SK-N-SH treated with all-trans-retinoic acid at 6 μM for 48 hours (cell line): ENCODE data around the gene ANKRD44.

Experiments used
- ATAC-seq: fragments of 200-7000 bp; cut with Tn5 transposase; 3 replicates; pipeline ENCODE4 v1.9.1; 2020; ENCODE audit warnings: mild to moderate bottlenecking, moderate library complexity
- ARNTL ChIP-seq: fragments of 450-650 bp; formaldehyde crosslinking; IDR thresholded peaks from 2 replicates; pipeline ENCODE4 v1.5.0; 2020; ENCODE audit warnings: low read depth, mild to moderate bottlenecking, moderate library complexity, borderline replicate concordance
- BACH2 ChIP-seq: fragments of 250-450 bp; sonication (Bioruptor Pico); IDR thresholded peaks from 2 replicates; pipeline ENCODE4 v1.9.0; 2021; ENCODE audit warnings: mild to moderate bottlenecking, borderline replicate concordance
- CSDC2 ChIP-seq: fragments of 250-450 bp; sonication (Bioruptor Pico); IDR thresholded peaks from 2 replicates; pipeline ENCODE4 v1.5.0; 2020; ENCODE audit warnings: mild to moderate bottlenecking, moderate library complexity
- ESRRG ChIP-seq: fragments of 250-450 bp; sonication (Bioruptor Pico); IDR thresholded peaks from 2 replicates; pipeline ENCODE4 v1.6.1; 2021; ENCODE audit warnings: mild to moderate bottlenecking
- GLIS3 ChIP-seq: fragments of 250-450 bp; sonication (Bioruptor Pico); IDR thresholded peaks from 2 replicates; pipeline ENCODE4 v1.5.0; 2020; ENCODE audit warnings: mild to moderate bottlenecking, moderate library complexity
- ISL1 ChIP-seq: fragments of 250-450 bp; sonication (Bioruptor Pico); IDR thresholded peaks from 2 replicates; pipeline ENCODE4 v2.1.2; 2022; ENCODE audit warnings: mild to moderate bottlenecking, moderate library complexity
- OSR1 ChIP-seq: fragments of 250-450 bp; sonication (Bioruptor Pico); IDR thresholded peaks from 2 replicates; pipeline ENCODE4 v1.8.0; 2022; ENCODE audit warnings: moderate library complexity, mild to moderate bottlenecking, inconsistent platforms
- PPARA ChIP-seq: fragments of 250-450 bp; sonication (Bioruptor Pico); IDR thresholded peaks from 2 replicates; pipeline ENCODE4 v1.5.0; 2020; ENCODE audit warnings: mild to moderate bottlenecking, borderline replicate concordance
- RARB ChIP-seq: fragments of 250-450 bp; sonication (Bioruptor Pico); IDR thresholded peaks from 2 replicates; pipeline ENCODE4 v1.8.0; 2021; ENCODE audit warnings: mild to moderate bottlenecking, moderate library complexity
- SNAI2 ChIP-seq: fragments of 250-450 bp; sonication (Bioruptor Pico); IDR thresholded peaks from 2 replicates; pipeline ENCODE4 v1.5.0; 2020; ENCODE audit warnings: mild to moderate bottlenecking, moderate library complexity
- TOX ChIP-seq: fragments of 250-450 bp; sonication (Bioruptor Pico); IDR thresholded peaks from 2 replicates; pipeline ENCODE4 v1.8.0; 2021; ENCODE audit warnings: mild to moderate bottlenecking, moderate library complexity, borderline replicate concordance
- ZC3H10 ChIP-seq: fragments of 250-450 bp; sonication (Bioruptor Pico); IDR thresholded peaks from 2 replicates; pipeline ENCODE4 v1.5.1; 2021; ENCODE audit warnings: mild to moderate bottlenecking, moderate library complexity
- ZFP3 ChIP-seq: fragments of 250-450 bp; sonication (Bioruptor Pico); IDR thresholded peaks from 2 replicates; pipeline ENCODE4 v1.5.0; 2020; ENCODE audit warnings: mild to moderate bottlenecking, moderate library complexity
- ZFP30 ChIP-seq: fragments of 450-650 bp; formaldehyde crosslinking; IDR thresholded peaks from 2 replicates; pipeline ENCODE4 v1.5.0; 2022; ENCODE audit warnings: mild to moderate bottlenecking, moderate library complexity
- ZNF565 ChIP-seq: fragments of 450-650 bp; formaldehyde crosslinking; conservative IDR thresholded peaks from 2 replicates; pipeline ENCODE4 v1.5.0; 2020; ENCODE audit warnings: low read depth, mild to moderate bottlenecking, moderate library complexity
- ZNF70 ChIP-seq: fragments of 450-650 bp; formaldehyde crosslinking; IDR thresholded peaks from 2 replicates; pipeline ENCODE4 v1.5.0; 2020; ENCODE audit warnings: mild to moderate bottlenecking, moderate library complexity
- ZNF8 ChIP-seq: fragments of 450-650 bp; formaldehyde crosslinking; IDR thresholded peaks from 2 replicates; pipeline ENCODE4 v1.5.0; 2020; ENCODE audit warnings: mild to moderate bottlenecking, moderate library complexity
- TF ChIP-seq, protein P1 (sequence below): fragments of 250-450 bp; sonication (Bioruptor Pico); IDR thresholded peaks from 2 replicates; pipeline ENCODE4 v1.5.1; 2020; ENCODE audit warnings: low read depth, mild to moderate bottlenecking, moderate library complexity
- TF ChIP-seq, protein P2 (sequence below): fragments of 250-450 bp; sonication (Bioruptor Pico); IDR thresholded peaks from 2 replicates; pipeline ENCODE4 v1.5.1; 2021; ENCODE audit warnings: mild to moderate bottlenecking, moderate library complexity
- TF ChIP-seq, protein P3 (sequence below): fragments of 250-450 bp; sonication (Bioruptor Pico); IDR thresholded peaks from 2 replicates; pipeline ENCODE4 v1.8.0; 2020; ENCODE audit warnings: mild to moderate bottlenecking, moderate library complexity, borderline replicate concordance
- TF ChIP-seq, protein P4 (sequence below): fragments of 250-450 bp; sonication (Bioruptor Pico); IDR thresholded peaks from 2 replicates; pipeline ENCODE4 v1.5.0; 2020; ENCODE audit warnings: mild to moderate bottlenecking, moderate library complexity

ANKRD44 gene

DNA sequence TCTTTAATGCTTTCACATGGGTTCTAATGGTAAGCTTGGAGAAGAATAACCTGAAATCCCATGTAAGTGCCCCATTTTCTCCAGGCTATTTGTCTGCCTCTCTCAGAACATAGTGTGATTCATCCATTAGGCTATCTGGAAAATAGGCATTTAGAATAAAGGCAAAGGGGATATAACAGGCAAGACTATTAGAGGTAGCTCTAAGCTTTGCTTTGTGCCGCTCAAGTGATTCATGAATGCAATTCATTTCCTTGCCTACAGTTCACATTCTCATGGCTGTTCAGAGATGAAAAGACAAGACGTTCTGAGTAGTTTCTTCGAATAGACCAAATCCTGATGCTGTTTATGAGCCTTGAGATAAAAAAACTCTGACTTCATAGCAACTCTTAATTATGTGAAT is 101.7 kb downstream of the ANKRD44 start:
- TF ChIP-seq ZNF70 (CRISPR knock-in tag) (no peak), ESRRG (no peak), ISL1 (0 out of 2 replicates have a peak, but pooled peaks have one; percentile 9)
- TF ChIP-seq, protein P1, sequence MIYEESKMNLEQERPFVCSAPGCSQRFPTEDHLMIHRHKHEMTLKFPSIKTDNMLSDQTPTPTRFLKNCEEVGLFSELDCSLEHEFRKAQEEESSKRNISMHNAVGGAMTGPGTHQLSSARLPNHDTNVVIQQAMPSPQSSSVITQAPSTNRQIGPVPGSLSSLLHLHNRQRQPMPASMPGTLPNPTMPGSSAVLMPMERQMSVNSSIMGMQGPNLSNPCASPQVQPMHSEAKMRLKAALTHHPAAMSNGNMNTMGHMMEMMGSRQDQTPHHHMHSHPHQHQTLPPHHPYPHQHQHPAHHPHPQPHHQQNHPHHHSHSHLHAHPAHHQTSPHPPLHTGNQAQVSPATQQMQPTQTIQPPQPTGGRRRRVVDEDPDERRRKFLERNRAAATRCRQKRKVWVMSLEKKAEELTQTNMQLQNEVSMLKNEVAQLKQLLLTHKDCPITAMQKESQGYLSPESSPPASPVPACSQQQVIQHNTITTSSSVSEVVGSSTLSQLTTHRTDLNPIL (CRISPR knock-in tag), result no peak
- ATAC-seq, result no peak

DNA sequence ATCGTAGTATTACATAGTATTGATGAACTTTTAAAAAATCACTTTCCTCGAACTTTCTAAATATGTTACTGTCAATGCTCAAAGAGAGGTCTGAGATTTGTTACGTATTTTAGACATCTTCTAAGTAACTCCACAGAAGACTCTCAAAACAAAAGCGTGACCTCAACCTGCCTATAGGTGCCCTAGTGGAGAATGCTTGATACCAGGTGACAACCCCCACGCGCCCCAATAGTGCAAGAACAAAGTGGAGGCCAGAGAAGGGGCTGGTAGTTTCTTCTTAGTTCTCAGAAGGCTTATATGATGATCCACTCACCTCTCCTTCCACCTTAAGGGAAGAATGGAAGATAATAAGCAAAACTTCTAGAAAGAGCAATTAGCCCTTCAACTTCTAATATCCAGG is 102.6 kb downstream of the ANKRD44 start:
- TF ChIP-seq, protein P2, sequence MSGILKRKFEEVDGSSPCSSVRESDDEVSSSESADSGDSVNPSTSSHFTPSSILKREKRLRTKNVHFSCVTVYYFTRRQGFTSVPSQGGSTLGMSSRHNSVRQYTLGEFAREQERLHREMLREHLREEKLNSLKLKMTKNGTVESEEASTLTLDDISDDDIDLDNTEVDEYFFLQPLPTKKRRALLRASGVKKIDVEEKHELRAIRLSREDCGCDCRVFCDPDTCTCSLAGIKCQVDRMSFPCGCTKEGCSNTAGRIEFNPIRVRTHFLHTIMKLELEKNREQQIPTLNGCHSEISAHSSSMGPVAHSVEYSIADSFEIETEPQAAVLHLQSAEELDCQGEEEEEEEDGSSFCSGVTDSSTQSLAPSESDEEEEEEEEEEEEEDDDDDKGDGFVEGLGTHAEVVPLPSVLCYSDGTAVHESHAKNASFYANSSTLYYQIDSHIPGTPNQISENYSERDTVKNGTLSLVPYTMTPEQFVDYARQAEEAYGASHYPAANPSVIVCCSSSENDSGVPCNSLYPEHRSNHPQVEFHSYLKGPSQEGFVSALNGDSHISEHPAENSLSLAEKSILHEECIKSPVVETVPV (CRISPR knock-in tag), result no peak
- no peak for TF ChIP-seq RARB (CRISPR knock-in tag)
- no peak for TF ChIP-seq PPARA (CRISPR knock-in tag)
- no peak for TF ChIP-seq ZNF565 (CRISPR knock-in tag)
- TF ChIP-seq, protein P3, sequence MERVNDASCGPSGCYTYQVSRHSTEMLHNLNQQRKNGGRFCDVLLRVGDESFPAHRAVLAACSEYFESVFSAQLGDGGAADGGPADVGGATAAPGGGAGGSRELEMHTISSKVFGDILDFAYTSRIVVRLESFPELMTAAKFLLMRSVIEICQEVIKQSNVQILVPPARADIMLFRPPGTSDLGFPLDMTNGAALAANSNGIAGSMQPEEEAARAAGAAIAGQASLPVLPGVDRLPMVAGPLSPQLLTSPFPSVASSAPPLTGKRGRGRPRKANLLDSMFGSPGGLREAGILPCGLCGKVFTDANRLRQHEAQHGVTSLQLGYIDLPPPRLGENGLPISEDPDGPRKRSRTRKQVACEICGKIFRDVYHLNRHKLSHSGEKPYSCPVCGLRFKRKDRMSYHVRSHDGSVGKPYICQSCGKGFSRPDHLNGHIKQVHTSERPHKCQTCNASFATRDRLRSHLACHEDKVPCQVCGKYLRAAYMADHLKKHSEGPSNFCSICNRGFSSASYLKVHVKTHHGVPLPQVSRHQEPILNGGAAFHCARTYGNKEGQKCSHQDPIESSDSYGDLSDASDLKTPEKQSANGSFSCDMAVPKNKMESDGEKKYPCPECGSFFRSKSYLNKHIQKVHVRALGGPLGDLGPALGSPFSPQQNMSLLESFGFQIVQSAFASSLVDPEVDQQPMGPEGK, result no peak
- no peak for TF ChIP-seq GLIS3 (CRISPR knock-in tag)
- TF ChIP-seq, protein P1 (CRISPR knock-in tag), result no peak
- ATAC-seq, result no peak

DNA sequence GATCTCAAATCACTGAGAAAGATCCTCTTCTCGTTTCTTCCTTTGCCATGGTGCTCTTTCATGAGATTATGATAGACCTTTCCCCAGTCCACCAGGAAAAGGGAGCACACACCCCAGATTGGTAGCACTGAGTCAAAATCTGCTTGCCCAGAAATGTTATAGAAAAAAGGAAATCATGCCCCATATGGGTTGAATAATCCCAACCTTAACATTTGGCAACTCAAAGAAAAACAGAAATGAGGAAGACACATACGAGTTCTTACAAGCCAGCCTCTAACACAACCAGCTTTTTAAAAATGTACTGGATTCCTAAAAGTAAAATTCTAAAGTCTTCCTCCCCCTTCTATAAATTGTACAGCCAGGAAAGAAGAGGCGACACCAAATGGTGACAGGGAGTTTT is 103.0 kb downstream of the ANKRD44 start:
- TF ChIP-seq ZNF565 (CRISPR knock-in tag) (no peak), ZNF8 (CRISPR knock-in tag) (no peak), TOX (CRISPR knock-in tag) (no peak), ESRRG (no peak), BACH2 (CRISPR knock-in tag) (no peak), ZNF70 (CRISPR knock-in tag) (no peak), CSDC2 (CRISPR knock-in tag) (no peak)
- TF ChIP-seq, protein P4, sequence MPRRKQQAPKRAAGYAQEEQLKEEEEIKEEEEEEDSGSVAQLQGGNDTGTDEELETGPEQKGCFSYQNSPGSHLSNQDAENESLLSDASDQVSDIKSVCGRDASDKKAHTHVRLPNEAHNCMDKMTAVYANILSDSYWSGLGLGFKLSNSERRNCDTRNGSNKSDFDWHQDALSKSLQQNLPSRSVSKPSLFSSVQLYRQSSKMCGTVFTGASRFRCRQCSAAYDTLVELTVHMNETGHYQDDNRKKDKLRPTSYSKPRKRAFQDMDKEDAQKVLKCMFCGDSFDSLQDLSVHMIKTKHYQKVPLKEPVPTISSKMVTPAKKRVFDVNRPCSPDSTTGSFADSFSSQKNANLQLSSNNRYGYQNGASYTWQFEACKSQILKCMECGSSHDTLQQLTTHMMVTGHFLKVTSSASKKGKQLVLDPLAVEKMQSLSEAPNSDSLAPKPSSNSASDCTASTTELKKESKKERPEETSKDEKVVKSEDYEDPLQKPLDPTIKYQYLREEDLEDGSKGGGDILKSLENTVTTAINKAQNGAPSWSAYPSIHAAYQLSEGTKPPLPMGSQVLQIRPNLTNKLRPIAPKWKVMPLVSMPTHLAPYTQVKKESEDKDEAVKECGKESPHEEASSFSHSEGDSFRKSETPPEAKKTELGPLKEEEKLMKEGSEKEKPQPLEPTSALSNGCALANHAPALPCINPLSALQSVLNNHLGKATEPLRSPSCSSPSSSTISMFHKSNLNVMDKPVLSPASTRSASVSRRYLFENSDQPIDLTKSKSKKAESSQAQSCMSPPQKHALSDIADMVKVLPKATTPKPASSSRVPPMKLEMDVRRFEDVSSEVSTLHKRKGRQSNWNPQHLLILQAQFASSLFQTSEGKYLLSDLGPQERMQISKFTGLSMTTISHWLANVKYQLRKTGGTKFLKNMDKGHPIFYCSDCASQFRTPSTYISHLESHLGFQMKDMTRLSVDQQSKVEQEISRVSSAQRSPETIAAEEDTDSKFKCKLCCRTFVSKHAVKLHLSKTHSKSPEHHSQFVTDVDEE, result no peak
- TF ChIP-seq, protein P1 (CRISPR knock-in tag), result no peak
- no peak for ATAC-seq

DNA sequence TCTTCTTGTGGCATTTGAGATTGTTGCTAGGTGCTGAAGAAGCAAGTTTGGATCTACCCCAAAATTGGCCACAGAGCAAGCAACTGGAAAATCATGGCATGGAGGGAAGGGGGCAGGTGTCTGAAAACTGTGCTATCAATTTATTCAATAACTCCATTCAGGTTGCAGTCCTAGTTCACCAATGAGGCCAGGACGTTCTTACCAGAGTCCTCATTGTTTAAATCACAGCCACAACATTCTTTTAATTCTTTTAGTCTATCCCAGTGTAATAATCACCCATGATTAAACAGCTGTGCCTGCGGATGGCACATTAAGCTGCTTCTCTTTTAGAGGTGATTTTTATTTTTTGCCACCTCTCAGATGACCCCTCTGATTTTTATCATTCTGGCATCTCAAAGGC is 103.5 kb downstream of the ANKRD44 start:
- no peak for TF ChIP-seq PPARA (CRISPR knock-in tag)
- TF ChIP-seq ZNF565 (CRISPR knock-in tag), result no peak
- no peak for TF ChIP-seq OSR1 (CRISPR knock-in tag)
- no peak for TF ChIP-seq ARNTL (CRISPR knock-in tag)
- no peak for TF ChIP-seq ZFP3 (CRISPR knock-in tag)
- no peak for TF ChIP-seq ZFP30 (CRISPR knock-in tag)
- TF ChIP-seq ZC3H10 (CRISPR knock-in tag), result no peak
- no peak for TF ChIP-seq SNAI2 (CRISPR knock-in tag)
- no peak for TF ChIP-seq CSDC2 (CRISPR knock-in tag)
- TF ChIP-seq TOX (CRISPR knock-in tag), result no peak
- TF ChIP-seq, protein P2 (CRISPR knock-in tag), result no peak
- TF ChIP-seq, protein P3, result no peak
- TF ChIP-seq ESRRG, result no peak
- ATAC-seq, result no peak
